OCI-LY3 (cell line): ENCODE data around the gene ACOXL.

Experiments
- EZH2phosphoT487 ChIP-seq: fragments of 200-600 bp; shearing (Covaris generic); IDR thresholded peaks from 2 replicates; pipeline ENCODE4 v1.6.1; 2018; ENCODE audit warnings: antibody characterized with exemption, mixed run types, low read depth
- TF ChIP-seq, protein P1 (sequence below): fragments of 200-600, 300-600 bp; sonication (generic); IDR thresholded peaks from 2 replicates; pipeline ENCODE4 v1.5.1; 2014; ENCODE audit warnings: antibody characterized with exemption, low read length, low read depth

DNA sequence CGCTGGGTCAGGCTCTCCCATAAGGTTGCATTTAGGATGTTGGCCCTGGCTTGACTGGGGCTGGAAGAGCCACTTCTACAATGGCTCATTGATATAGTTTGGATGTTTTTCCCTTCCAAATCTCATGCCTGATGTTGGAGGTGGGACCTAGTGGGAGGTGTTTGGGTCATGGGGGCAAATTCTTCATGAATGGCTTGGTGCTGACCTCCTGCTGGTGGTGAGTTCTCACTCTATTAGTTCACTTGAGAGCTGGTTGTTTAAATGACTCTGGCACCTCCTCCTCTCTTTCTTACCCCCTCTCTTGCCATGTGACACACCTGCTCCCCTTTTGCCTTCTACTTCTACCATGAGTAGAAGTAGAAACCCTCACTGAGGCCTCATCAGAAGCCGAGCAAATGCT lies 20.5 kb downstream of the ACOXL start:
- TF ChIP-seq, protein P1, sequence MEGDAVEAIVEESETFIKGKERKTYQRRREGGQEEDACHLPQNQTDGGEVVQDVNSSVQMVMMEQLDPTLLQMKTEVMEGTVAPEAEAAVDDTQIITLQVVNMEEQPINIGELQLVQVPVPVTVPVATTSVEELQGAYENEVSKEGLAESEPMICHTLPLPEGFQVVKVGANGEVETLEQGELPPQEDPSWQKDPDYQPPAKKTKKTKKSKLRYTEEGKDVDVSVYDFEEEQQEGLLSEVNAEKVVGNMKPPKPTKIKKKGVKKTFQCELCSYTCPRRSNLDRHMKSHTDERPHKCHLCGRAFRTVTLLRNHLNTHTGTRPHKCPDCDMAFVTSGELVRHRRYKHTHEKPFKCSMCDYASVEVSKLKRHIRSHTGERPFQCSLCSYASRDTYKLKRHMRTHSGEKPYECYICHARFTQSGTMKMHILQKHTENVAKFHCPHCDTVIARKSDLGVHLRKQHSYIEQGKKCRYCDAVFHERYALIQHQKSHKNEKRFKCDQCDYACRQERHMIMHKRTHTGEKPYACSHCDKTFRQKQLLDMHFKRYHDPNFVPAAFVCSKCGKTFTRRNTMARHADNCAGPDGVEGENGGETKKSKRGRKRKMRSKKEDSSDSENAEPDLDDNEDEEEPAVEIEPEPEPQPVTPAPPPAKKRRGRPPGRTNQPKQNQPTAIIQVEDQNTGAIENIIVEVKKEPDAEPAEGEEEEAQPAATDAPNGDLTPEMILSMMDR: no peak
- TF ChIP-seq EZH2phosphoT487: no peak
